CD4-positive, CD25-positive, alpha-beta regulatory T cell (primary cell): ENCODE measurements around the gene UBE2H. TPM values are rescaled to one million over a fixed set of nuclear protein-coding genes. Genes with fewer than 3 reads are reported as not detected.
"Not testable (repeated sequence)": the region's sequence is repeated elsewhere in the genome, so short reads cannot be mapped to it uniquely, and the experiment has no call there.

Source experiments
- ATAC-seq, 2 donors: fragments of 150-1000 bp; cut with Tn5 transposase; one replicate each; pipeline ENCODE4 v1.10.0; 2021; ENCODE audit warnings: low read depth in 2 of 2, moderate number of reproducible peaks in 2 of 2, moderate library complexity in 1 of 2
- DNase-seq, 3 donors: peaks; one replicate each; pipeline versions ENCODE4 v3.0.0 to v3.0.0-alpha.2; 2012 to 2022; ENCODE audit warnings: mixed read lengths in 1 of 3
- H3K27ac ChIP-seq: one replicate; pipeline ENCODE4 v1.7.0; 2013; ENCODE audit warnings: mild to moderate bottlenecking, low read length; ENCODE audit not compliant: insufficient read depth, poor library complexity, severe bottlenecking
- H3K27me3 ChIP-seq: one replicate; pipeline ENCODE4 v1.7.0; 2013; ENCODE audit warnings: low read length; ENCODE audit not compliant: control insufficient read depth, insufficient read depth
- H3K36me3 ChIP-seq: one replicate; pipeline ENCODE4 v1.7.0; 2013; ENCODE audit warnings: mild to moderate bottlenecking, low read length, moderate library complexity; ENCODE audit not compliant: control insufficient read depth, insufficient read depth
- H3K4me1 ChIP-seq: 2 replicates; pipeline ENCODE4 v1.7.0; 2013; ENCODE audit warnings: mild to moderate bottlenecking, low read length; ENCODE audit not compliant: insufficient read depth, control insufficient read depth, poor library complexity, severe bottlenecking
- H3K4me3 ChIP-seq: one replicate; pipeline ENCODE4 v1.7.0; 2013; ENCODE audit warnings: low read depth, mild to moderate bottlenecking, low read length, moderate library complexity
- H3K9me3 ChIP-seq, 2 experiments: 1 replicate in 1 of 2; 2 replicates in 1 of 2; pipeline ENCODE4 v1.7.0; 2013; ENCODE audit warnings: low read length in 2 of 2, mild to moderate bottlenecking in 1 of 2, moderate library complexity in 1 of 2; ENCODE audit not compliant: control insufficient read depth in 2 of 2
- H3K27ac Mint-ChIP-seq, 3 donors: one replicate each; pipeline ENCODE4 v1.8.0; 2020 to 2022; ENCODE audit warnings: mild to moderate bottlenecking in 3 of 3, mixed read lengths in 3 of 3, moderate library complexity in 2 of 3
- H3K27me3 Mint-ChIP-seq: one replicate; pipeline ENCODE4 v1.8.0; 2022; ENCODE audit warnings: mild to moderate bottlenecking, mixed read lengths
- H3K36me3 Mint-ChIP-seq: one replicate; pipeline ENCODE4 v1.8.0; 2020; ENCODE audit warnings: mixed read lengths
- H3K4me1 Mint-ChIP-seq, 4 donors: one replicate each; pipeline ENCODE4 v1.8.0; 2020 to 2022; ENCODE audit warnings: mixed read lengths in 4 of 4, mild to moderate bottlenecking in 1 of 4
- H3K4me3 Mint-ChIP-seq, 4 donors: one replicate each; pipeline ENCODE4 v1.8.0; 2020 to 2022; ENCODE audit warnings: mild to moderate bottlenecking in 4 of 4, mixed read lengths in 4 of 4, moderate library complexity in 3 of 4
- H3K9me3 Mint-ChIP-seq, 7 donors: one replicate each; pipeline ENCODE4 v1.8.0; 2020 to 2022; ENCODE audit warnings: mixed read lengths in 7 of 7, mild to moderate bottlenecking in 3 of 7, moderate library complexity in 2 of 7
- polyA plus RNA-seq, 4 donors: library from polyadenylated mRNA; unstranded; fragments of 300-500 nt; fragmentation: Illumina TruSeq; gene quantifications; one replicate each; pipeline ENCODE4 v1.2.3, GENCODE V29; 2021
- total RNA-seq: library from RNA; stranded (reverse); gene quantifications from one replicate; pipeline ENCODE4 v1.2.3, GENCODE V29; 2022

The UBE2H gene
- total and polyA plus RNA-seq, 5 donors from 2014 or later = 50.7 to 109 (median 63.5) TPM

DNA sequence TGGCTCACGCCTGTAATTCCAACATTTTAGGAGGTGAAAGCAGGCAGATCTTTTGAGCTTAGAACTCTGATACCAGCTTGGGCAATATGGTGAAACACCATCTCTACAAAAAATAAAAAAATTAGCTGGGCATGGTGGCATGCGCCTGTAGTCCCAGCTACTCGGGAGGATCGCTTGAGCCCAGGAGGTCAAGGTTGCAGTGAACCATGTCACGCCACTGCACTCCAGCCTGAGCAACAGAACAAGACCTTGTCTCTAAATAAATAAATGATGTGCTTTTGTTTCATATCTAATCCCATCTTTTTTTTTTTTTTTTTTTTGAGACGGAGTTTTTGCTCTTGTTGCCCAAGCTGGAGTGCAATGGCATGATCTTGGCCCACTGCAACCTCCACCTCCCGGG, 58.6 kb downstream of the UBE2H start:
- not testable (repeated sequence) for DNase-seq, ATAC-seq, H3K27ac ChIP-seq, H3K9me3 Mint-ChIP-seq, H3K27me3 ChIP-seq, H3K36me3 ChIP-seq, H3K4me3 Mint-ChIP-seq, H3K27ac Mint-ChIP-seq, H3K9me3 ChIP-seq, H3K27me3 Mint-ChIP-seq, H3K4me3 ChIP-seq
- H3K4me1 ChIP-seq = peaks cover 13% of the 10 kb centered on the region
- Mint-ChIP-seq H3K36me3 (peaks cover 30% of the 10 kb centered on the region), H3K4me1 (peaks cover 18 to 41% (median 31%) of the 10 kb centered on the region in 4 donors)

DNA sequence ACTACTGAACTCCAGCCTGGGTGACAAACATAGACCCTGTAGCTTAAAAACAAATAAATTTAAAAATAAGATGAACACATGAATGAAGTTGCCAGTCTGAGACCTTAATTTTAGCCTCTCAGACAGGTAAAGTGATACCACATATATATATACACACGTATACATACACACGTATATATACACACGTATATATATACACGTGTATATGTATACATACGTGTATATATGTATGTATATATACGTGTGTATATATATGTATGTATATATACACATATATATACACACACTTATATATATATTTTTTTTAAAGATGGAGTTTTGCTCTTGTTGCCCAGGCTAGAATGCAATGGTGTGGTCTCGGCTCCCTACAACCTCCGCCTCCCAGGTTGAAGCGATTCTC, 62.7 kb downstream of the UBE2H start:
- ATAC-seq (no peak), DNase-seq (no peak)
- peaks cover 3% of the 10 kb centered on the region for H3K36me3 ChIP-seq
- Mint-ChIP-seq H3K36me3 (peaks cover 14% of the 10 kb centered on the region), H3K27ac (no peak overlapping the region), H3K4me3 (no peak overlapping the region), H3K9me3 (no peaks in the 10 kb centered on the region), H3K27me3 (no peaks in the 10 kb centered on the region), H3K4me1 (peaks cover 13 to 36% (median 24%) of the 10 kb centered on the region in 4 donors)
- H3K27ac ChIP-seq = no peak overlapping the region
- peaks cover 5% of the 10 kb centered on the region for H3K4me1 ChIP-seq
- no peaks in the 10 kb centered on the region for H3K27me3 ChIP-seq
- no peaks in the 10 kb centered on the region for H3K9me3 ChIP-seq
- no peak overlapping the region for H3K4me3 ChIP-seq

DNA sequence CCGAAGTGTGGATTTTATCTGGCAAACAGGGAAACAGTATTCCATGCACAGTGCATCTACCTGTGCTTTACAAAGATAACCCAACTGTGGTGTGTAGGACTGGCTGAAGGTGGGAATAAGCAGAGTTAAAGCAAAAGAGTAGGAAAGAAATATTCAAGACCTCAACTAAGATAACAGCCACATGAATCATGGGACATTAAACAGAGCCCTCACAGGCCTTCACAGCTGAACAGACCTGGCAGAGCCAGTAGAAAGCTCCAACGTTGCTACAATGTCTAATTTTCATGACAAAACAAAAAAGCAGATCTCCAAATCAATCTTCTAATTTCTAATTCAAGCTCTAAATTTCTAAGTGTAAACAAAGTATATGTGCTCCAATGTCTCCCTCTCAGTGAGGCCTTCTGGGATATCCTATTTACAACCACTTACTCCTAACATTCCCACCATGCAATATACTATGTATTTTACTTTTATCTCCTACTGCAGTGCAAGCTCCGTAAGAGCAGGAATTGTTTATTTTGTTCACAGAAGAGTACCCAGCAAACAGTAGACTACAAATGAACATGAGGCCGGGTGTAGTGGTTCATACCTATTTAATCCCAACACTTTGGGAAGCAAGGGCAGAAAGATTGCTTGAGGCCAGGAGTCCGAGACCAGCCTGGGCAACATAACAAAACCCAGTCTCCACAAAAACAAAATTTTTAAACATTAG, 63.5 kb downstream of the UBE2H start:
- Mint-ChIP-seq H3K9me3 (no peaks in the 10 kb centered on the region), H3K4me1 (peaks cover 13 to 36% (median 23%) of the 10 kb centered on the region in 4 donors), H3K27ac (peak overlapping the region in 1 of 3 donors; percentile 74), H3K4me3 (no peak overlapping the region), H3K27me3 (no peaks in the 10 kb centered on the region), H3K36me3 (peaks cover 15% of the 10 kb centered on the region)
- no peaks in the 10 kb centered on the region for H3K27me3 ChIP-seq
- no peak for DNase-seq
- H3K4me3 ChIP-seq = no peak overlapping the region
- H3K36me3 ChIP-seq = peaks cover 8% of the 10 kb centered on the region
- peaks cover 5% of the 10 kb centered on the region for H3K4me1 ChIP-seq
- no peaks in the 10 kb centered on the region for H3K9me3 ChIP-seq
- H3K27ac ChIP-seq = no peak overlapping the region
- ATAC-seq = no peak

DNA sequence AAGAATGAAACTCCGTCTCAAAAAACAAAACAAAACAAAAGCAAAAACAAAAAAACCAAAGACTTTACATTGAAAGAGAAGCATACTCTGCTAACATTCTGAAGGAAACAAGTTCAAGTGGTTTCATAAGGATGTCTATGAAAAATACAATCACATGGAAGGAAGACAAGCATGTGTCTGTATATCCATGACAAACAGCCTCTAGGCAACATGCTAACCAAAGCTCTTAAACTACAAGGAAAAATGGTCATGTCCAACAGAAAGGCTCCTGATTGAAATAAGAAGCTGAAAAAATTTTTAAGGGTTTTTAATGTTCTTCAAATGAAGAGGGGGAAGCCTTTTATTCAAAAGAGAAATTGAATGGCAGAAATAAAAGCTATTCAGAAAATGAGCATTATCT, 64.9 kb downstream of the UBE2H start:
- Mint-ChIP-seq H3K4me1 (peaks cover 12 to 29% (median 21%) of the 10 kb centered on the region in 4 donors), H3K9me3 (no peaks in the 10 kb centered on the region), H3K27ac (peak overlapping the region in 1 of 3 donors; percentile 52), H3K36me3 (peaks cover 15% of the 10 kb centered on the region), H3K27me3 (no peaks in the 10 kb centered on the region), H3K4me3 (no peak overlapping the region)
- Histone ChIP-seq H3K27ac (no peak overlapping the region), H3K36me3 (peaks cover 8% of the 10 kb centered on the region), H3K4me1 (no peaks in the 10 kb centered on the region), H3K9me3 (no peaks in the 10 kb centered on the region), H3K4me3 (no peak overlapping the region), H3K27me3 (no peaks in the 10 kb centered on the region)
- no peak for ATAC-seq
- no peak for DNase-seq

DNA sequence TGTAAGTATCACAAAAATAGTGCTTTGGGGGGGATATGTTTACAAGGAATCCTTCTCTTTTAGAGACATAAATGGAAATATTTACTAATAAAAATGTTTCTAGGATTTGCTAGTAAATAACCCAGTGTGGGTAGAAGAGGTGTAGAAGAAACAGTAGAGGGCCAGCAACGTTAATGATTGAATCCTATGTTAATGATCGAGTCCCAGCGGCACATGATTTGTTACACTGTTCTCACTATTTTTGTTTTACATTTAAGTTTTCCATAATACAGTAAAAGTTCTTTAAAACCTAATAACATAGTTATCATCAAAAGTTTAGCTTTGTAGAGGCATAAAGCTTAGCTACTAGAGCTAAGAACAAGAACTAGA, 66.0 kb downstream of the UBE2H start:
- H3K4me3 Mint-ChIP-seq = no peak overlapping the region
- no peak overlapping the region for H3K4me3 ChIP-seq
- H3K27me3 ChIP-seq = no peaks in the 10 kb centered on the region
- no peaks in the 10 kb centered on the region for H3K9me3 Mint-ChIP-seq
- peaks cover 16 to 28% (median 24%) of the 10 kb centered on the region in 4 donors for H3K4me1 Mint-ChIP-seq
- DNase-seq (no peak), ATAC-seq (no peak)
- H3K27ac ChIP-seq = no peak overlapping the region
- H3K27ac Mint-ChIP-seq = no peak overlapping the region
- no peaks in the 10 kb centered on the region for H3K27me3 Mint-ChIP-seq
- H3K9me3 ChIP-seq = no peaks in the 10 kb centered on the region
- no peaks in the 10 kb centered on the region for H3K4me1 ChIP-seq
- peaks cover 15% of the 10 kb centered on the region for H3K36me3 Mint-ChIP-seq
- H3K36me3 ChIP-seq = peaks cover 11% of the 10 kb centered on the region

DNA sequence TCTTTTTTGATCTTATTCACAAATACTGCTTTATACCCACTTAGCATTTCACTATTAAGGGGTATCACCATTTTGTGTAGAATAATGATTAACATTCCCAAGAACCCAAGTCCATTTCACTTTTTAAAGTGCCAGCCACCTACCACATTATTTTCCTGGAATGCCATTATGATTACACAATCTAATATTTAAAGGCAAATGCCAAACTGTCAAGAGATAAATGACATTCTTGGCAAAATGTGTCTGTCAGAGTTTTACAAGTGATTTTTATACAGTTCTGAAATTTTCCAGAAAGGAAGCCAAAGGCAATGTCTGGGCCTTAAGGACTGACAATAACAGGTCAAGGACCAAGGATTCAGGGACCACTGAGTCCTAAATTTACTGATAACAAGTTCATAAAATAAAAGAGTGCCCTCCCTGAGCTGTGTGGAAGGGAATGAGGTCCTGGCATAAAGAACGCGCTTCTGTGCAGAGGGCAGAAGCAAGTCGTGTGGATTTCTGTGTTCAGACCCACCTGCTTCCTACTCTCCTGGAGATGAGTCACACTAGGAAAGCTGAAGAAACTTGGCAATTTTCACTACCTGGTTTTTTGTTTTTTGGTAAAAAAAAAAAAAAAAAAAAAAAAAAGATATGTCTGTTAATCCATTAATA, 66.5 kb downstream of the UBE2H start:
- Mint-ChIP-seq H3K36me3 (peaks cover 15% of the 10 kb centered on the region), H3K4me1 (peaks cover 16 to 32% (median 27%) of the 10 kb centered on the region in 4 donors), H3K9me3 (no peaks in the 10 kb centered on the region), H3K27me3 (no peaks in the 10 kb centered on the region), H3K27ac (no peak overlapping the region), H3K4me3 (no peak overlapping the region)
- ATAC-seq = no peak
- Histone ChIP-seq H3K27ac (no peak overlapping the region), H3K36me3 (peaks cover 11% of the 10 kb centered on the region), H3K27me3 (no peaks in the 10 kb centered on the region), H3K4me1 (no peaks in the 10 kb centered on the region), H3K4me3 (no peak overlapping the region), H3K9me3 (no peaks in the 10 kb centered on the region)
- no peak for DNase-seq

DNA sequence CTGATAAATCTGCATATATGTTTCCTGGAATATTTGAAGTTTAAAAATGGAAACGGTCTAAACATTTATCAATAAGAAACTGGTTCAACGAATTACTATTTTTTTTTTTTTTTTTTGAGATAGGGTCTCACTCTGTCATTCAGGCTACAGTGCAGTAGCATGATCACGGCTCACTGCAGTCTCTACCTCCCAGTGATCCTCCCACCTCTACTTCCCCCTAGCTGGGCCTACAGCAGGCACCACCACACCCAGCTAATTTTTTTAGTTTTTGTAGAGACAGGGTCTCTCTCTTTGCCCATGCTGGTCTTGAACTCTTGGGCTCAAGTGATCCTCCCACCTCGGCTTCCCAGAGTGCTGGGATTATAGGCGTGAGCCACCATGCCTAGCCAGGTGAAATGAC, 68.3 kb downstream of the UBE2H start:
- no peak overlapping the region for H3K27ac Mint-ChIP-seq
- no peaks in the 10 kb centered on the region for H3K9me3 Mint-ChIP-seq
- Histone ChIP-seq H3K4me3 (no peak overlapping the region), H3K27ac (no peak overlapping the region), H3K4me1 (peaks cover 10% of the 10 kb centered on the region), H3K9me3 (no peaks in the 10 kb centered on the region), H3K27me3 (no peaks in the 10 kb centered on the region), H3K36me3 (peaks cover 11% of the 10 kb centered on the region)
- H3K36me3 Mint-ChIP-seq = peaks cover 18% of the 10 kb centered on the region
- no peak for ATAC-seq
- H3K4me1 Mint-ChIP-seq = peaks cover 23 to 42% (median 38%) of the 10 kb centered on the region in 4 donors
- DNase-seq = no peak
- no peaks in the 10 kb centered on the region for H3K27me3 Mint-ChIP-seq
- no peak overlapping the region for H3K4me3 Mint-ChIP-seq

DNA sequence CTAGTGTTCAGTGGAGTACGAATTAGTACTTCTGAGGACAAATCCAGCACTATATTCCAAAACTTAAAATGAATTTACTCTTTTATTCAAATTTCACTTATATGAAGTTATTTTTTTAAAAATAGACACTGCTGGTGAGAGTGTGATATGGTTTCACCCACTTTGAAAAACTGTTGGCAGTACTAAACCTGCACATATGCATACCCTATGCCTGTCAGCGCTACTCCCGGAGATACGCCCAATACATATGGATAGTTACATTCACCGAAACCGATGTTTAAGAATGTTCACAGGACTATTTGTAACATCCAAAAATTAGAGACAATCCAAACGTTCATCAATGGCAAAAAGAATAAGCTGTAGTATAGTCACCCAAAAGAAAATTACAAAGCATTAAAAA, 69.6 kb downstream of the UBE2H start:
- Histone ChIP-seq H3K27me3 (no peaks in the 10 kb centered on the region), H3K4me1 (peaks cover 10% of the 10 kb centered on the region), H3K4me3 (no peak overlapping the region), H3K9me3 (no peaks in the 10 kb centered on the region), H3K27ac (no peak overlapping the region), H3K36me3 (peaks cover 20% of the 10 kb centered on the region)
- H3K9me3 Mint-ChIP-seq = no peaks in the 10 kb centered on the region
- no peaks in the 10 kb centered on the region for H3K27me3 Mint-ChIP-seq
- ATAC-seq (no peak), DNase-seq (no peak)
- H3K4me3 Mint-ChIP-seq = no peak overlapping the region
- peak overlapping the region in 1 of 3 donors; percentile 32 for H3K27ac Mint-ChIP-seq
- H3K36me3 Mint-ChIP-seq = peaks cover 25% of the 10 kb centered on the region
- peaks cover 23 to 49% (median 39%) of the 10 kb centered on the region in 4 donors for H3K4me1 Mint-ChIP-seq
